Activated CD8-positive, alpha-beta memory T cell treated with anti-CD3 and anti-CD28 coated beads, Interleukin-2, amount 50 U/mL, for 4 hours (primary cell): Measurements from ENCODE around the gene MYO1E.
"Not testable (repeated sequence)": the region's sequence is repeated elsewhere in the genome, so short reads cannot be mapped to it uniquely, and the experiment has no call there.

Source experiments
- DNase-seq: peaks from one replicate; pipeline ENCODE4 v3.0.0-alpha.2; 2020

MYO1E gene

DNA sequence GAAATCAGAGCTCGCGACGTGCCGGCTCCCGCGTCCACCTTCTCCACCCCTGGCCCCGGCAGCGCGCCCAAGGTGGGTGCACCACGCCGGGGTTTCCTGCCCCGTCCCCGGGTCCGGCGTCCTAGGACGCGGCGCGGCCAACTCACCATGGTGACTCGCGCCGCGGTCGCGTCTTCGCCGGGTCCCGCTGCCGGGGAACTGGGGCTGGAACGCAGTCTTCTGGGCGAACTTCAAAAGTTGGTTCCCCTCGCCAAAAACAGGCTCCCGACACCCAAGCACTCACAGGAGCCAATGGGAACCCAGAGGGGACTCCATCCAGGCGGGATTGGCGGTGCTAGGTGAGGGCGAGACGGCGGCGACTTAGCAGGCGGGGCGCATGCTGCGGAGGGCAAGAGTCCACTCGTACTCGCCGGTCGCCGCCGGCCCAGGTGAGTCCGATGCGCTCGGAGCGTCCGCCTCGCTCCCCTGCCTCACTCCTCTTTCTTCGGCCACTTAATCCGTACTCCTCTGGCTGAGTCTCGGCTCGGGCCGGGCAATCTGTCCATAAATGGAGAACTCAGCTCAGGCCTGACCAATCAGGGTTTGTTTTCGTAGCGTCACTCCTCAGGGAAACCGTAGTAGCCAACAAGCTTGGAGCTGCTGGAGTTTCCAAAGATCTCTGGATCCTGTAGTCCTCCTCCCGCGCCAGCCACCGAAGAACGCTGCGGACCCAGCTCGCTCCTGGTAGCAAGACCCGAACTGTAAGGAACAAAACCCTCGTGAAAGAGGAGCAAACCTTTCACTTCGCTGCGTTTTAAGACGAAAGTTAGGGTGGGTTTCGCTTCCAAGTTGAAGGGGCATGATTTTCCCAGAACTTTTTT lies at the start of gene MYO1E:
MYO1E (minus strand) TSS at position 520 of the 860 bp plus-strand sequence; CDS start at position 149, 371 bp downstream.
- peak; percentile 22 for DNase-seq

DNA sequence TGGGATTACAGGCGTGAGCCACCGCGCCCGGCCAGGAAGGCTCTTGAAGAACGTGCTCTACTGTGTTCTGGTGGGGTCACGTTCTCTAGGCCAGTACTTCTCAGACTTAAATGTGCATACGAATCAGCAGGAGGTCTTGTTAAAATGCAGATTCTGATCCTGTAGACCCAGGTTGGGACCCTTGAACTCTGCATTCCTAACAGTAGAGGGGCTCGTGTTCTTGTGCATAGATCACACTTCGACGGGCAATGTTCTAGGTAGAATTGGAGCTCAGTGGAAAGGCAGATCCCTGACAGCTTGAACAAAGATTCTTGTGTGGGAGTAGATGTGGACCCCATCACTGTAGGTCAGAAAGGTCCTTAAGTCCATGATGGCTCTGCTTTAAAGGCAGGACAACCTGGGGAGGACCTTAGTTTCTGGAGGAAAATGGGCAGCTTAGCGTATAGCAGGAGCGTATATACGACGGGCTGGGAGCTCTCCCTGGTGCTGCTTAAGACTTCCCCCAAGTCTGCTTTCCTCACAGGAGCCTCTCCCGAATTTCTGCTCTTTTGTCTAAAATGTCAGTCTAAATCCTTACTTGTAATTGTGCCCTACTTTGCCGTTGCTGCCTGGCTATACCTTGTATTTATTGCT lies 48.4 kb upstream of the MYO1E start:
- DNase-seq = no peak

- DNase-seq = no peak
Observed at GRCh38 chr15:59420108-59420507, 47.4 kb upstream of the MYO1E start.

DNA sequence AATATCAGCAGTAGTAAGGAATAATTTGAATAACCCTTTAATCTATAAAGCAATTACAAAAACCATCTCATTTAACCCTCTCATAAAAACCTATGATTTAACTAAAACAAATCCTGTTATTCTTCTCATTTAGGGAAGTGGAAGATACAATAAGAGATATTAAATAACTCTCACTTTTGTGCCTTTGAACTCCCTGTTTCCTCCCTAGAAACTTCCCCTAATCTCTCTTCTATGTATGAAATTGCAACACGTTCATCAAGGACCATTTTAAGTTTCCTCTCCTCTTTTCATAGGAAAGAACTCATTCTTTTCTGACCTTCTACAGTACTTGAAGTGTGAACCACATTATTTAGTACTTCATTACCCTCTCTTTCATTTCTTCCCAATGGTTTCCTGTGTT lies 46.5 kb upstream of the MYO1E start:
- no peak for DNase-seq

GRCh38 chr15:59416816-59417215 lies 44.1 kb upstream of the MYO1E start:
- no peak for DNase-seq

GRCh38 chr15:59413577-59413976 lies 40.9 kb upstream of the MYO1E start:
- DNase-seq = no peak

- DNase-seq = no peak
Observed at GRCh38 chr15:59410391-59410896, 37.8 kb upstream of the MYO1E start.

- DNase-seq = no peak
Observed at GRCh38 chr15:59407946-59408345, 35.3 kb upstream of the MYO1E start.

DNA sequence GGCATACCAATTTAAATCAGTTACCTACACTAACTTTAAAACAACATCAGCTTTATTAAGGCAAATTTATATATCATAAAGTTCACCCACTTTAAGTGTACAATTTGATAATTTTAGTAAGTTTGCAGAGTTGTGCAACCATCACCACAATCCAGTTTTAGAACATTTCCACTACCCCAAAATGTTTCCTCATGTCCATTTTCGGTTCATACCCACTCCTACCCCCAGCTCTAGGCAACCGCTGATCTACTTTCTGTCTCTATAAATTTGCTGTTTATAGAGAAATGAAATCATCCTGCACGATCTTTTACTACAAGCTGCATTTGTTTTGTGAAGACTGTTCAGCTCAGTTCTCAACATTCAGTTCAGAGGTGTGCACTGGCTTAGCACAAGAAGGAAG lies 33.8 kb upstream of the MYO1E start:
- DNase-seq = no peak

DNA sequence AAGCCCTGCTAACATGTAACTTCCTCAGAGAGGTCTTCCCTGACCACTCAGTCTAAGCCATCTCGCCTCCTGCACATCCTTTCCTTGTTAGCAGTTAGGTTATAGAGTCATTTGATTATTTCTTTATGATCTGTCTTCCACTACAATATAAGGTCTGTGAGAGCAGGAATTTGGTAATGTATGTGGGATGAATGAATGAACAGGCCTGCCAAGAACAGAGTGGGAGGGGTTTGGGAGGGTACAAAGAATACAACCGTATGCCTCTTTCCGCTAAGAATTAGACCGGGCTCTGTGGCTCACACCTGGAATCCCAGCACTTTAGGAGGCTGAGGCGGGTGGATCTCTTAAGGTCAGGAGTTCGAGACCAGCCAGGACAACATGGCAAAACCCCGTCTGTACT lies 32.4 kb upstream of the MYO1E start:
- no peak for DNase-seq

DNA sequence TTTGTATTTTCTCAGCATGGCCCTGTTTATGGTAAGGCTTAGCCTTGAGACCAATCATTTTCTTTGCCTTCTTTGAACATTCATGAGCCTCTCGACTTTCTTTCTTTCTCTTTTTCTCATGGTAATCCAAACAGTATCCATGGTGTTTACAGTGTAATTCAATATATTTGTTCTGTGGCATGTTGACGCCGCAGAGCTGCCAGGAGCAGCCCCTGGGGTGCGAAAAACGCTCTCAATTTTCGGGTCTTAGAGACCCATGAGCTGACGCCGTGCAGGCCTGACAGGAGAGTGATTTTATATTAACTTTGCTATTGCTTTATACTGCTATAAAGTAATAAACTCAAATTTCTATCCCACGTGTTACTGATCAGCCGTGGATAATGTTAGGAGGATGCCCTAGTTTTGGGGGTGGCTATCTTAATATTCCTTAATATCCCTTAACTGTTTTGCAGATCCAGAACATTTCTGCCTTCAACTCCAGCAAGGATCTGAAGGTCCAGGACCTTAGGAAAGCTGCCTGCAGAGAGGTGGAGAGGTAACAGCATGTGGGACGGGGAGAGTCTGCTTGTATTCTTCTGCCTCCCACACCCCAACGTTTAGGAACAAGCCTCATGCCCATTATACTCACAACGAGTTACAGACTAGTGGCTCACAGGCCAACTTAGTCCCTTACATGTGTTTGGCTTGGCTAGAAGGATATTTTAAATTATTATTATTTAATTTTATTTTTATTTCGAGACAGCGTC lies 29.3 kb upstream of the MYO1E start:
- no peak for DNase-seq

- DNase-seq = not testable (repeated sequence)
Observed at GRCh38 chr15:59401051-59401823, 28.6 kb upstream of the MYO1E start.

- DNase-seq = no peak
Observed at GRCh38 chr15:59400103-59400813, 27.6 kb upstream of the MYO1E start.

DNA sequence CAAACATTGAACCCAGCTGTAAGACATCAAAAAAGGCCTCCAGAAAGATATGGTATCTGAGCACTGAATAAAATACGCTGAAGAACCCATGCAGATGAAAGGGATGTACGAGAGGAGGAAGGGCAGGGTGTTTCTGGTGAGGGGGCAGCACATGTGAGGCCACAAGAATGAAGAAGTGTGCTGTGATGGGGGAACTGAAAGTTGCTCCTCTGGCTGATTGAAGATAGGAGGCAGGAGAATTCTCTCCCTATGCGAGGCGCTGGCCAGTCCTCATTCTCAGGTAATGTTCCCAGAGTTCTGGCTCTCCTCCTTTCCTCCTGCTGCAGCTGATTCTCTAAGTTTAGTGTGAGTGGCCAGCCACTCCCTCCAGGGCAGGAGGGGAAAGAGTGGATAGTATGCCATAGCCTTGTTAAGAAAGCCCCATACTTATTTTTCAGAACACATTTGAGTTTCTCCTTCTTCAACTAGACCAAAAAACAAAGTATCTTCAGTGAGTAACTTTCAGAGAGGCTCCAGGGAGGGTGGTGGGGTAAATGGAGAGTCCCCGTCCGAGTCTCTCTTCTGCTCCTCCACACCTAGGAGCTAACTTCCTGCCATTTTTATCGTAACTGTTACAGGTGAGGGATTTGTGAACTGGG lies 26.9 kb upstream of the MYO1E start:
- no peak for DNase-seq

DNA sequence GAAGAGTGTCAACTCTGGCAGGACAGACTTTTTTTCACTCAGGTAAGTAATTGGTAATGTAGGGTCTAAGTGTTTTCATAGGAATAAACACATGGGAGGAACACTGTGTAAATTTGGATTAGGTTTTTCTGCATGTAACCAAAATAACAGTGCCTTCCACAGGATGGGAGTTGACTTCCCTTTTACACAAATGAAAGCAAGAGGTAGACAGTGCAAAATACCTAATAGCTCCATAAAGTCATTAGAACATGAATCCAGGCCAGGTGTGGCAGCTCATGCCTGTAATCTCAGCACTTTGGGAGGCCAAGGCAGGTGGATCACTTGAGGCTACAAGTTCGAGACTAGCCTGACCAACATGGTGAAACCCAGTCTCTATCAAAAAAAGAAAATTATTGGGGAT lies 25.5 kb upstream of the MYO1E start:
- no peak for DNase-seq

GRCh38 chr15:59396679-59397078 lies 24.0 kb upstream of the MYO1E start:
- DNase-seq = no peak

GRCh38 chr15:59396211-59396610 lies 23.5 kb upstream of the MYO1E start:
- no peak for DNase-seq

- DNase-seq = no peak
Observed at GRCh38 chr15:59394166-59394661, 21.5 kb upstream of the MYO1E start.

DNA sequence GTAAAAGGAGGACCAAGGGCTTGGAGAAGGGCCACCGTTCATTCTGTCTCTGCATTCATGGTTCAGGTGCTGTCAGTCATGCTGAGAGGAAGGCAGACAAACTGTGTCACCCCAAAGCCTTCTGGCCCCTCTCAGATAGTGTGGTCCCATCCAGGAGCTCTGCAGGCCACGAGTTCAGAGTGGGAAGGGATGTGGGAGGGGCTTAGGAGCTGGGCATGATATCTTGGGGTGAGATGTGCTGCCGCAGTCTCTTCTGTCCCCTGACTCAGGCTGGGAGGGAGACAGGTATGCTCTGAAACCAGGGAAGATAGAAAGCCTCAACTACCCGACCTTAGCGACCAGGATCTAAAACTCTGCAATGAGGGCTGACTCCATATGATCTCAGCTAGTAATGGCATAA lies 19.6 kb upstream of the MYO1E start:
- DNase-seq = no peak

- DNase-seq = no peak
Observed at GRCh38 chr15:59388670-59389069, 16.0 kb upstream of the MYO1E start.

DNA sequence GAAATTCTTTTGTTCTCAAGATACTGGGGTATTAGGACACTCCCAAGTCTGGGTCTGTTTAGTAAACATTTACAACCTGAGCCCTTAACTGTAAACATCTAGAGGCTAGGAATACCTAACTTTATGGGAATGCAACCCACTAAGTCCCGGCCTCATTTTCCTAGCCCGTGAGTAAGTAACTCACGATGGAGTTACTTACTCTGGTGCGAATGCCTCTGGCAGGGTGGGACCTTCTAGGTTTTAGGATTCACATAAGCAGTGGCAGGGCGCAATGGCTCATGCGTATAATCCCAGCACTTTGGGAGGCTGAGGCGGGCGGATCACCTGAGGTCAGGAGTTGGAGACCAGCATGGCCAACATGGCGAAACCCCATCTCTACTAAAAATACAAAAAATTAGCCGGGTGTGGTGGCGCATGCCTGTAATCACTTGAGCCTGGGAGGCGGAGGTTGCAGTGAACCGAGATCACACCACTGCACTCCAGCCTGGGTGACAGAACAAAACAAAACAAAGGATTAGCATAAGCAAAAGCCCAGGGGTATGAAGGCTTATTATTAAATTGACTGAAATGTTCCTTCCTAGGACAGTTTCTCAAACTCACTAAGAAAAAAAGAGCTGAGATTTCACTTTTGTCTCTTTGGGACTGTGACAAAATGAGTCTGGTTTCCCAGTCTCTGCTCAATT lies 14.7 kb upstream of the MYO1E start:
- not testable (repeated sequence) for DNase-seq
